Measurements from ENCODE around the gene PPP3R2.

PPP3R2 gene

GRCh38 chr9:101618698-101619097, 23.9 kb upstream of the PPP3R2 start:
- no peak overlapping the region for H3K4me3 ChIP-seq (ENCODE audit: low read depth, low read length)
- no peak for DNase-seq (ENCODE audit: low read depth, low spot score)
- in situ Hi-C loops (cut with HindIII; ENCODE audit: low sequenced_read_pairs) = no loop called here
- no peak for TF ChIP-seq CTCF (IDR thresholded peaks at IDR 0.05; ENCODE audit: low read depth, low read length)

GRCh38 chr9:101605547-101605946, 10.8 kb upstream of the PPP3R2 start:
- no peak for TF ChIP-seq CTCF (IDR thresholded peaks at IDR 0.05; ENCODE audit: low read depth, low read length)
- no peak for DNase-seq (ENCODE audit: low read depth, low spot score)
- H3K4me3 ChIP-seq (ENCODE audit: low read depth, low read length) = no peak overlapping the region
- in situ Hi-C loops (cut with HindIII; ENCODE audit: low sequenced_read_pairs) = no loop called here

- DNase-seq (ENCODE audit: low read depth, low spot score) = no peak
- in situ Hi-C loops (cut with HindIII; ENCODE audit: low sequenced_read_pairs) = no loop called here
- no peak overlapping the region for H3K4me3 ChIP-seq (ENCODE audit: low read depth, low read length)
- TF ChIP-seq CTCF (IDR thresholded peaks at IDR 0.05; ENCODE audit: low read depth, low read length) = no peak
Measured at GRCh38 chr9:101604296-101604695, 9.5 kb upstream of the PPP3R2 start.

GRCh38 chr9:101601904-101602765, 7.4 kb upstream of the PPP3R2 start:
- in situ Hi-C loops (cut with HindIII; ENCODE audit: low sequenced_read_pairs) = no loop called here
- H3K4me3 ChIP-seq (ENCODE audit: low read depth, low read length) = no peak overlapping the region
- peak; percentile 54 for DNase-seq (ENCODE audit: low read depth, low spot score)
- TF ChIP-seq CTCF (IDR thresholded peaks at IDR 0.05; ENCODE audit: low read depth, low read length) = peak; percentile 68

- no peak for DNase-seq (ENCODE audit: low read depth, low spot score)
- in situ Hi-C loops (cut with HindIII; ENCODE audit: low sequenced_read_pairs) = no loop called here
- H3K4me3 ChIP-seq (ENCODE audit: low read depth, low read length) = no peak overlapping the region
- TF ChIP-seq CTCF (IDR thresholded peaks at IDR 0.05; ENCODE audit: low read depth, low read length) = no peak
Measured at GRCh38 chr9:101593345-101593744, 1.4 kb downstream of the PPP3R2 start.

- TF ChIP-seq CTCF (IDR thresholded peaks at IDR 0.05; ENCODE audit: low read depth, low read length) = no peak
- no peak for DNase-seq (ENCODE audit: low read depth, low spot score)
- in situ Hi-C loops (cut with HindIII; ENCODE audit: low sequenced_read_pairs) = no loop called here
- no peak overlapping the region for H3K4me3 ChIP-seq (ENCODE audit: low read depth, low read length)
Measured at GRCh38 chr9:101592788-101593187, 2.0 kb downstream of the PPP3R2 start.

Data from astrocyte of the spinal cord (primary cell).